Stimulated activated CD4-positive, alpha-beta T cell treated with anti-CD3 and anti-CD28 coated beads, Interleukin-2, amount 100 ng/mL, for 24 hours (primary cell): ENCODE measurements around the gene NEFH.
"Not testable (repeated sequence)": the region's sequence is repeated elsewhere in the genome, so short reads cannot be mapped to it uniquely, and the experiment has no call there.

Experiments
- DNase-seq, 2 donors: peaks; one replicate each; pipeline ENCODE4 v3.0.0-alpha.2; 2020

The NEFH gene, protein sequence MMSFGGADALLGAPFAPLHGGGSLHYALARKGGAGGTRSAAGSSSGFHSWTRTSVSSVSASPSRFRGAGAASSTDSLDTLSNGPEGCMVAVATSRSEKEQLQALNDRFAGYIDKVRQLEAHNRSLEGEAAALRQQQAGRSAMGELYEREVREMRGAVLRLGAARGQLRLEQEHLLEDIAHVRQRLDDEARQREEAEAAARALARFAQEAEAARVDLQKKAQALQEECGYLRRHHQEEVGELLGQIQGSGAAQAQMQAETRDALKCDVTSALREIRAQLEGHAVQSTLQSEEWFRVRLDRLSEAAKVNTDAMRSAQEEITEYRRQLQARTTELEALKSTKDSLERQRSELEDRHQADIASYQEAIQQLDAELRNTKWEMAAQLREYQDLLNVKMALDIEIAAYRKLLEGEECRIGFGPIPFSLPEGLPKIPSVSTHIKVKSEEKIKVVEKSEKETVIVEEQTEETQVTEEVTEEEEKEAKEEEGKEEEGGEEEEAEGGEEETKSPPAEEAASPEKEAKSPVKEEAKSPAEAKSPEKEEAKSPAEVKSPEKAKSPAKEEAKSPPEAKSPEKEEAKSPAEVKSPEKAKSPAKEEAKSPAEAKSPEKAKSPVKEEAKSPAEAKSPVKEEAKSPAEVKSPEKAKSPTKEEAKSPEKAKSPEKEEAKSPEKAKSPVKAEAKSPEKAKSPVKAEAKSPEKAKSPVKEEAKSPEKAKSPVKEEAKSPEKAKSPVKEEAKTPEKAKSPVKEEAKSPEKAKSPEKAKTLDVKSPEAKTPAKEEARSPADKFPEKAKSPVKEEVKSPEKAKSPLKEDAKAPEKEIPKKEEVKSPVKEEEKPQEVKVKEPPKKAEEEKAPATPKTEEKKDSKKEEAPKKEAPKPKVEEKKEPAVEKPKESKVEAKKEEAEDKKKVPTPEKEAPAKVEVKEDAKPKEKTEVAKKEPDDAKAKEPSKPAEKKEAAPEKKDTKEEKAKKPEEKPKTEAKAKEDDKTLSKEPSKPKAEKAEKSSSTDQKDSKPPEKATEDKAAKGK

DNA sequence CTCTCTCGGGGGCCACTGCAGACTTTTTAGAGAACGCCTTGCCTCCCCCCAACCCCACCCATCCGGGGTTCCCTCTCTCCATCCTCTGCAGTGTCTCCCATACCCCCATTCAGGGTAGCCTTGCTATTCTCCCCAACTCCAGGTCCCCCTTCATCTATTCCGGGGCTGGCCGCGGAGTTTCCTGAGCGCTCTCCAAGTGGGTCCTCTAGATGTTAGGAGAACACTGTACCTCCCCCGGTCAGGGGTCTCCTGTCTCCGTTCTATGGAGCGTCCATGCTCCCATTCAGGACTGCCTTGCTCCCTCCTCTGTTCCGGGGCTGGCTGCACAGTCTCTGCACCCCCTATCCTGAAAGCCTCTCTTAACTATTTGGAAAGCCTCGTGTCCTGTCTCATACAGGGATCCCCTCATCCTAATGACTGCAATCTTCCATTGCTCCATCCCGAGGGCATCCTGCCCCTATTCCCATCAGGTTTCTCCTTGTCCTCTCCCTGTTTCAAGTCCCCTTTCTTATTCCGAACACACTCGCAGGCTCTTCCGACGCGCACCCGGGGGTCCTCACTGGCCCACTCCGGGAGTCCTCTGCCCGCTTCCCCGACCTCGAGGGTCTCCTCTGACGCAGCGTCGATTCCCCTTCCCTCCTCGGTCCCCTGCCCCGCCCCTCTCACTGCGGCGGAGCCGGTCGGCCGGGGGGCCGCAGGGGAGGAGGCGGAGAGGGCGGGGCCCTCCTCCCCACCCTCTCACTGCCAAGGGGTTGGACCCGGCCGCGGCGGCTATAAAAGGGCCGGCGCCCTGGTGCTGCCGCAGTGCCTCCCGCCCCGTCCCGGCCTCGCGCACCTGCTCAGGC, at the start of gene NEFH:
TSS of gene NEFH (plus strand) at position 802 of the 845 bp plus-strand sequence. CDS start 45 bp downstream, outside the sequence.
- no peak for DNase-seq

DNA sequence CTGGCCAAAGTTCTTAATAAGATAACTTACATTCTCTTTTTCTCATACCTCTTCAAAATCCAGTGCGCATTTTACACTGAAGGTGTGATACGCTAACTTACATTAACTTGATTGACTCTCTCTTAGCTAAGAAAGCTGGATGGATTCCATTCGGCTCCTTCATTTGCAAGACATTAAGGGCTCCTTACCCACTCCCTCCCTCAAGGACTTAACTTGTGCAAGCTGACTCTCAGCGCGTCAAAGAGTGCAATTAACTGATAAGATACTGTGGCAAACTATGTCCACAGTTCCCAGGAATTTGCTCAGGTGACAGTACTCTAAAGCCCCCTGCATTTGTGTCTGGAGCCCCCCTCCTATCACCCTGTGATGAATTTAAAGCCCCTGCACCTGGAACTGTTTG, 48.0 kb upstream of the NEFH start:
- DNase-seq = no peak

DNA sequence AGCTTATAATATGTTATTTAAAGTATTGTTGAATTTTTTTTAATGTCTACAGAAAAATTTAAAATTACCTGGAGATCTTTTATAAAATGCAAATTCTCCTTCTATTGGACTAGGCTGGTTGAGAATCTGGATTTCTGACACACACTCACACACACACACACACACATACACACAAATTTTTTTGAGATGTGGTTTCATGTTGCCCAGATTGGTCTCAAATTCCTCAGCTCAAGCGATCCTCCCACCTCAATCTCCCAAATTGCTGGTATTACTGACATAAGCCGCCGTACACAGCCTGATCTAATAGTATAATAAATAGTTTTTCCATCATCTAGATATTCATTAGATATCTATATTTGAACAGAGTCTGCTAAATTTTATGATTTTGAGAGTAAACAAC, 46.2 kb upstream of the NEFH start:
- DNase-seq = no peak

DNA sequence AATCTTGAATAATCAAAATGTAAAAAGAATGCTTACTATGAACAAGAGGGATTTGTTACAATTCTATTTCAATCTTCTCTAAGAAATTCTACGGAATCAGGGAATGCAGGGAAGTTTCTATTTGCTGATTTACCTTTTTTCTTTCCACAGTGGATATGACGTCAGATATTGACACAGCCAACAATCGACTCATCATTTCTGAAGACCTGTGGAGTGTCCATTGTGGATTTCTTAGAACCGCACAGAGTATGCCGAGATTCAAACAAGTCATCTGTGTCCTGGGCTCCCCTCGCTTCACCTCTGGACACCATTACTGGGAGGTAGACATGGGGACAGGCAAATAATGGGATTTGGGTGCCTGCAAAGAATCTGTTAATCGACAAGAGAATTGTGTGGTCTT, 45.7 kb upstream of the NEFH start:
- no peak for DNase-seq

DNA sequence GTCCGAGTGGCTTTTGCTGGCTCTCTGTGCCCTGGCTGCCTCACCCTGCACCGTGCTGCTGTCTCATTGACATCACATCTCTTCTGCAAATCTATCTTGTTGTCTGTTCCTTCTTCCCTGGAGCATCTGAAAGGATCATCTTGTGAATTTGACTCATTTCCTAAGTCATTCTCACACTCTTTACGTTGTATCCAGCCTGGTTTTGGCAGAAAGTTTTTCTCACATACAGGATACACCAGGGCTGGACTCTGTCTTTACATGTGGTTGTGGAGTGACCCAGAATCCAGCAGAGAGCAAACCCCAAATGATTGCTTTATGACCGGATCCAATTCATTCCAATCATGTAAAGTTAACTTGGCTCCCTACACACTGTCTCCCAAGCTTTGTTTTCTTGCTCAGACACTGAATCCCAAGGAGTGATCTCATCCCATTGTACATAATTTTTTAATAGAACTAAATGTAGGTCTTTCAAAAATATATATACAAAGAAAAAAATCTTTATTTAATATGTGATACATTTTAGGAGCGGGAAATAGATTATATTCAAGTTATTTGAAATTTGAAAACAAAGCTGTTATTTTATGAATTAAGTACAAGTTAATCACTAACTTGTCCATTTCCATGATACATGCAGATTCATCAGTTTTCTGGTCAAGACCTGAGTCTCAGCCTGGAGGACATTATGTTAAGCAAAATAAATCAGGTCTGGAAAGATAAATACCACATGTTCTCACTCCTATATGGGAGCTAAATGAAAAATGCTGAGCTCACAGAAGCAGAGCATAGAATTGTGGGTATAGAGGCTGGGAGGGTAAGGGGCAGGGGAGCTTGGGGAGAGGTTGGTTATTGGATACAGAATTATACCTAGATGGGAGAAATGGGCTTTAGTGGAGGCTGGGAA, 44.5 kb upstream of the NEFH start:
- DNase-seq = no peak

DNA sequence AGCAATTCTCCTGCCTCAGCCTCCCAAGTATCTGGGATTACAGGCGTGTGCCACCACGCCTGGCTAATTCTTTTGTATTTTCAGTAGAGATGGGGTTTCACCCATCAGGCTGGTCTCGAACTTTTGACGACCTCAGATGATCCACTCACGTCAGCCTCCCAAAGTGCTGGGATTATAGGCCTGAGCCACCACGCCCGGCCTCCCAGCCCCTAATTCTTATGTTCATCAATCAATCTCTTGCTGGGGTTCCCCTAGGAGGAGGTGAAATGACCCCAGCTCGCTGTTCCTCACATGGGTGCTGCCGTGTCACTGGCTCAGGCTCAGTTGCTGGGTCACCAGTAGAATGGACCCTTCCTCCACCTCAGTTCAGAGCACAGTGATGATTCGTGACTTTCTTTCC, 41.7 kb upstream of the NEFH start, which contains the start of gene RFPL1:
TSS of gene RFPL1 (plus strand) at position 301 of the 400 bp plus-strand sequence.
- DNase-seq = not testable (repeated sequence)

DNA sequence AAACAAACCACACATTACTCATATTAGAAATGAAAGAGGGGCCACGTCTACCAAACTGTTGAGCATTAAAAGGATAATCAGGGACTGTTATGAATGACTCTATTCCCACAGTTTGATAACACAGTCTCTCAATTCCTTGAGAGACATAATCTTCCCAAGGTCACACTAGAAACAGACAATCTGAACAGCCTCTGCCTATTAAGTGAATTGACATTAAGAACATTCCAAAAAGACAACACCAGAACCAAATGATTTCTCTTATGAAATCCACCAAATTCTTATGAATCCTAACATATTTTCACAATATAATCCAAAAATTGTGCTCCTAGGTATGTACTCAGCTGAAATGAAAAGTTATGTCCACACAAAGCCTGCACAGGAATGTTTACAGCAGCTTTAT, 37.0 kb upstream of the NEFH start:
- no peak for DNase-seq

DNA sequence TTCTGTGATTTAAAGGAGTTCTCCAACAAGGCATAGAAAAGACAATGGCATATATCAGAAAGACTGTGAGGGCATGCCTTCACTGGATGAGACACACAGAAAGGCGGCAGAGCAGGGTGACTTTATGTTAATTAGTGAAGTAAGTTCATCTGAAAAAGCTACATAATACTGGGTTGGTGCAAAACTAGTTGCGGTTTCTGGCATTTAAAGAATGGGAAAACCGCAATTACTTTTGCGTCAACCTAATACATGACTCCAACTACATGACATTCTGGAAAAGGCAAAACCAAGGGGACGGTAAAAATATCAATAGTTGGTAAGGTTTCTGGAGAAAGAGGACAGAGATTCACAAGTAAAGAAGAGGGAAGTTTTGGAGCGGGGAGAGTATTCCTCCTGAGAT, 36.6 kb upstream of the NEFH start:
- no peak for DNase-seq

DNA sequence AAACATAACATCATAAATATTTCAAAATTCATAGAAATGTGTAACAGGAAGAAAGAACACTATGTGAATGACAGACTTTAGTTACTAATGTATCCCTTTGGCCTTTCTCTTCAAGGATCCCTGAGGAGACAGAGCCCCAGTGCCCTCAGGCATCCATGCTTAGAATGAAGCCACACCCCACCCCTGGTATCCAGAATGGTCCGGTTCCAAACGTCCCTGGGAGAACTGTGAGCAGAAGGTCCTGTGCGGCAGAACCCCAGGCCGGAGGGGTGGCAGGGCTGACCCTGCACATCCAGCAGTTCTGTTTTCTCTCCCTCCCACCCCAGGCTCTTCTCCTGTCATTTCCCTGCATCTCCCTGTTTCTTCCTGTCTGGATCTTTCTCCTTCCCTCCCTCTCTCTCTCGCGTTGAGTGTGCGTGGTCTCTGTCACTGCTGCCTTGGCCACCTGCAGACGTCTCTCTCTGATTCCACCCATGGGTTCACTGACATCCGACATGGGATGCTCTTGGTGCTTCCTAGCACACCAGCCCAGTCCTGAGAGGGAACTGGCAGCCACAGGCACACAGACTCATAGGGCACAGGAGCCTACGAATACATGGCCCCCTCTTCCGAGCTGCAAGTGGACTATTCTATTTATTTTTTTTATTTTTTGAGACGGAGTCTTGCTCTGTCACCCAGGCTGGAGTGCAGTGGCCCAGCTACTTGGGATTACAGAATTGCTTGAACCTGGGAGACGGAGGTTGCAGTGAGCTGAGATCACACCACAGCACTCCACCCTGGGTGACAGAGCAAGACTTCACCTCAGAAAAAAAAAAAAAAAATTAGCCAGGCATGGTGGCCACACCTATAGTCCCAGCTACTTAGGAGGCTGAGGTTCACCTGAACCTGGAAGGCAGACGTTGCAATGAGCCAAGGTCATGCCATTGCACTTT, 35.9 kb upstream of the NEFH start:
- no peak for DNase-seq

DNA sequence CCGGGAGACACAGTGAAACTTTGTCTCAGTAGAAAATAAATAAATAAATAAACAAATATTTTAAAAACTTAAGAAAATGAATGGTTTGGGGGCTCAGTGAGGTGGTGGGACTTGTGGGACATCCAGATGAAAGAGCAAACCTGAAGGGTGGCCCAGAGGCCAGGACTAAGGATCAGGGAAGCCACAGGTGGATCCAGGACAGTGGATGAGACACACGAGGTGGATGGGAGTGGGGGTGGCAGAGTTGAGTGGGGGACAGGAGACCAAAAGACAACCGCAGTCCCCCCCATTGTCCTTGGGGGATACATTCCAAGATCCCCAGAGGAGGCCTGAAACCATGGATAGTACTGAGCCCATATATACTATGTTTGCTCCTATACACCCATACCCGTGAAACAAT, 34.5 kb upstream of the NEFH start:
- no peak for DNase-seq

DNA sequence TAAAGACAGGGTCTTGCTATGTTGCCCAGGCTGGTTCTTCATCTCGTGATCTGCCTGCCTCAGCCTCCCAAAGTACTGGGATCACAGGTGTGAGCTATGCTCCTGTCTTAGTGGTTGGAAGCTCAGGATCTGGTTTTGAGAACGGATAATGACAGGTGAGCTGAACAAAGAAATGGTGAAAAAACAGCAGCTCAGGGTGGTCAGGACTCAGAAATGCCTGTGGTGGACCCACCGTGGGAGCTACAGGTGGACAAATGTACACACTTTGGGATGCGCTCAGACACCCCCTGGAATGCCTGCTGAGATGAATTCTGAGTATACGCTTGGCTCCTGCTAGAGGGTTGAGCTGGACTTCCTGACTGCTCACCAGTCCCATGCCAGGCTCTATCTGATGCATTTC, 32.1 kb upstream of the NEFH start:
- DNase-seq = no peak

DNA sequence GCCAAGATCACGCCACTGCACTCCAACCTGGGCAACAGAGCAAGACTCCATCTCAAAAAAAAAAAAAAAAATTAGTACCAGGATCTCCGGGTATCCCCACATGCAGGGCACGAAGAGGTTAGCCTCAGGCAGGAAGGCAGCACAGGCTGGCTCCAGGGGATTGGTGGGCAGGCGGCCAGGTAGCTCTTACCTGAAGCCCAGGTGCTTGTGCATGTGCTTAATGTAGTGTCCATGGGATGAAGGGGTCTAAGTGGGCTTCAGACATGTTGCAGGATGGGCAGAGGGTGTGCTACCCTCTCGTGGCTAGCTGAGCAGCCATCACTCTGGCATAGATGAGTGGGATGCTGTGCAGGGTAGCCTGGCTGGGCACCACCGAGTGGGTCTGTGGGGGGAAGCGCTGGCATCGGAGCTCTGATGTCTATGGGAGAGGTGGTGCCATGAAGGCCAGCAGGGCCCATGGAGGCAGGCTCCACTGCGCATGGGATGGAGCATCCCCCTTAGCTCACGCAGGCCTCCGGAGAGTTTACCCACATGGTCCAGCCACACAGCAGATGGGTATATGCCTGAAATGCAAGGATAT, 30.6 kb upstream of the NEFH start:
- no peak for DNase-seq

DNA sequence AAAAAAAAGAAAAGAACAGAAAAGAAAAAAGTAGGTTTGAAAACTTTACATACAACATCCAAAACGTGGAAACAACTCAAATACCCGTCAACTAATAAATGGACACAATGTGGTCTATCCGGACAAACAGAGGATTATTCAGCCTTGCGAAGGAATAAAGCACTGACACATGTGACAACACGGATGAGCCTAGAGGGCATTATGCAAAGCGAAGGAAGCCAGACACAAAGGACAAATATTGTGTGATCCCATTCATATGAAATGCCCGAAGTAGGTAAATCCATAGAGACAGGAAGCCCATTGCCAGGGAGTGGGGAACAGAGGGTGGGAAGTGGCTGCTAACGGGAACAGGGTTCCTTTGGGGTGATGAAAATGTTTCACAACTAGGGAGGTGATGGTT, 29.8 kb upstream of the NEFH start:
- DNase-seq = no peak

DNA sequence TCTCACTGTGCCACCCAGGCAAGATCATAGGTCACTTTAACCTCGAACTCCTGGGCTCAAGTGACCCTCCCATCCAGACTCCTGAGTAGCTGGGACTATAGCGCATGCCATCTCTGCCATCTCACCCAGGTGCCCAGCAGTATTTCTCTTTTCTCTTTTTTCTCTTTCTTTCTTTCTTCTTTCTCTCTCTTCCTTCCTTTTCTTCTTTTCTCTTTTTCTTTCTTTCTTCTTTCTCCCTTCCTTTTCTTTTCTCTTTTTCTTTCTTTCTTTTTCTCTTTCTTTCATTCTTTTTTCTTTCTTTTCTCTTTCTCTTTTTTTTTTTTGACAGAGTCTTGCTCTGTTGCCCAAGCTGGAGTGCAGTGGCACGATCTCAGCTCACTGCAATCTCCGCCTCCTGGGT, 28.2 kb upstream of the NEFH start:
- no peak for DNase-seq

DNA sequence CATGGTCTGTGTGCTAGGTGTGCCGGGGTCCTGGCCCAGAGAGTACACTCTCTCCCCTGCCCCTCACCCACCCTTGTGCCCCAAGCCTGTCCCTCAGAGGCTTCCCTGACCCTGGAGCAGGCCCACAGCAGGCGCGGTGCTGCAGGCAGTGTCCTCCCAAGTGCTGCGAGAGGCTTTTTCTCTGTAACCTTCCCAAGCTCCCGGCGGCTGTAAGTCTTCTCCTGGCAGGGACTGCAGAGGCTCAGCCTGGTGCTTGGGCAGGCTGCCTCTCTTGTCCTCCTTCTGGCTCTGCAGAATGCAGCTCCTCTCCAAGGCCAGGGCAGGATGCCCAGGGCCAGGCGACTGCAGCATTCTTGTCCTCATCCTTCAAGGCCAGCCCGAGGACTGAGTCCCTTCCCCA, 25.7 kb upstream of the NEFH start:
- DNase-seq = no peak

DNA sequence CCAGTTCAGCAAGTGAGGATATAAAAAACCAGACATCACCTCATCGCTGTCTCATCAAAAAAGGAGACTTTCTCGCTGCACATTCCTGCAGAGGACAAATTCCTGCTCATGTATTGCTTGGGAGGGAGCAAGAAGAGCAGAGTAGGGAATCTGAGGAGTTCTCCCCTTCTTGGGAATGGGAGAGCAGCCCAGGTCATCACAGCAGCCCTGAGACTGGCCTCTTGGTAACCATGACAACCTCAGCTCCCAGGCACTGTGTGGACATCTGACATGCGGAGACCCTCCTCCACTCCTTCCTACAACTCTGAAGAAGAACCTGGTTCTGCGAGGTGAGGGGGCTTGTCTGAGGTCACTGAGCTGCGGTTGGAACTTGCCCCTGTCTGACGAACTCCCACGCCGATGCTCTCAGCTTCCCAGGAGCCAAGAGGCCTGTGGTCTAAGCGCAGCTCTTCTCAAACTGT, 23.8 kb upstream of the NEFH start:
- no peak for DNase-seq

DNA sequence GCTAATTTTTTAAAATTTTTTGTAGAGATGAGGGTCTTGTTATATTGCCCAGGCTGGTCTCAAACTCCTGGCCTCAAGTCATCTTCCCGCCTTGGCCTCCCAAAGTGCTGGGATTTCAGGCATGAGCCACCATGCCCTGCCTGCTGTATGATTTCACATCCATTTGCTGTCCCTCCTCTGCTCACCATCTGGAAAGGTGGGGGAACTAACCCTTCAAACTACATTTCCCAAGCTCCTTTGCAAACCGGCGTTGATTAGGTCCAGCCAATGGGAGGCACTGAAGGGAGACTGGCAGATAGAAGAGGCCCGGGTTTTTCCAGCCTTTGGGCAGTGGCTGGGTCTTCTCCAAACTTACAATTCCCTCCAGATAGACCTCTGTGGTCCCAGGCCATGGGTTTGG, 22.3 kb upstream of the NEFH start:
- DNase-seq = no peak

DNA sequence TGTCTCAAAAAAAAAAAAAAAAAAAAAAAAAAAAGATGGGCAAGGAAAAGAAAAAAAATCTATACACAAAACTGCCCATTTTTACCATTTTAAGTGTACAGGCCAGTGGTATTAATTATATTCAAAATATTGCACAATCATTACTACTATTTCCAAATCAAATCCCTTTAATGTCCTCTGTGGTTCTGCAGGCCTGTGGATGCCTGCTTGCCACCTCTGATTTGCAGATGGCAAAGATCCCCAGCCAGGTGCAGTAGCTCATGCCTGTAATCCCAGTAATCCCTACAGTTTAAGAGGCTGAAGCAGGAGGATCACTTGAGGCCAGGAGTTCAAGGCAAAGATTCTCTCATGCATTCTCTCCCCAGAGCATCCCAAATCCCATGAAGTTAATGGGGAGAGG, 21.5 kb upstream of the NEFH start:
- no peak for DNase-seq

DNA sequence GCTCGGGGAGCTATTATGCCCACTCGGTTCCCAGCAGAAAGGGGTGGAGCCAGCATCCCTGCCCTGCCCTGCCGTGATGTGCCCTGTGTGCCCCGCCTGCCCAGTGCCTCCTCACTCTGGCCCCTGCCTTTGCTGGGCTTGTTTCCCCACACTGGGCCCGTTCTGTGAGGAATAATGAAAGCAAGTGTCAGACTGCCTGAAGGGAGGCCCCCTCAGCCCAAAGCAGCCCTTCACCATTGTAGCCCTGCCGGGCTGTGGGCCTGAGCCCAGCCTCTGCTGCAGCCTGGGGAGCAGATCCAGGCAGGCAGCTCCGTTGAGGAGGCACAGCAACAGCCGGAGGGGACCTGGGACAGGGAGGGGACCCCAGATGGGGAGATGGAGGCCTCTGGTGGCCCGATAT, 20.2 kb upstream of the NEFH start:
- no peak for DNase-seq

DNA sequence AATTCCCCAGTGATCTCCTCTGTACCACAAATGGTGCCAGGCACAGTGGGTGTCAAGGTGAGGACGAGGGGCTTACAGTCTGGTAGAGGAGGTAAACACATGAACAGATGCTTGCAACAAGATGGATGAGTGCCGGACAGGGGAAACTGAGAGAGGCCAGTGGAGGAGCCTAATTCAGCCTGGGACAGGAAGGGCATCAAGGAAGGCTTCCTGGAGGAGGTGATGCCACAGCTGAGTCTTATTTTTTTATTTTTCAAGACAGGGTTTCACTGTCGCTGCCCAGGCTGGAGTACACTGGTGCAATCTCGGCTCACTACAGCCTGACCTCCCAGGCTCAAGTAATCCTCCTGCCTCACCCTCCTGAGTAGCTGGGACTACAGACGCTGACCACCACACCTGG, 18.8 kb upstream of the NEFH start:
- DNase-seq = no peak
